HG03571 (cell line): ENCODE results near the gene TTC9.

Experiments
- ATAC-seq: cut with Tn5 transposase; IDR thresholded peaks from one replicate; pipeline ENCODE4 v1.9.1; 2021; ENCODE audit not compliant: unreplicated experiment

TTC9 gene

DNA sequence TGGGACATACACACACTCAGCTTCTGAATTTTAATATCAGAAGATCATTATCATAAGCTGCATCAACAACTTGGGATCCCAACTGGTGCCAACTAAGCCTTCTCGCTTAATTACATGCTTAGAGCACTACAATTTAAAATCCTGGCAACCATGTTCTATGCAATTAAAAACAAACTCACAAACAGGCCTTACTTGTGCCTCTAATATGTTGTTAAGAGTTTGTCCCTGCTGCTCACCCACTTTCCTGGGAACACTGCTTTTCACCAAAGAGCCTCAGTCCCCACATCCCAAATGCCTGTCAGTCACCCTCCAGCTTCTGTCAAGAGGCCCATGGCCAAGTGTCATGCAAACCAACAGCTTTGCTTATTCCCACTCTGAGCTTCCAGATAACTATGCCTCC lies 69.7 kb downstream of the TTC9 start:
- ATAC-seq: no peak

- ATAC-seq: no peak
These were observed 71.4 kb downstream of the TTC9 start for GRCh38 chr14:70713096-70713495.

DNA sequence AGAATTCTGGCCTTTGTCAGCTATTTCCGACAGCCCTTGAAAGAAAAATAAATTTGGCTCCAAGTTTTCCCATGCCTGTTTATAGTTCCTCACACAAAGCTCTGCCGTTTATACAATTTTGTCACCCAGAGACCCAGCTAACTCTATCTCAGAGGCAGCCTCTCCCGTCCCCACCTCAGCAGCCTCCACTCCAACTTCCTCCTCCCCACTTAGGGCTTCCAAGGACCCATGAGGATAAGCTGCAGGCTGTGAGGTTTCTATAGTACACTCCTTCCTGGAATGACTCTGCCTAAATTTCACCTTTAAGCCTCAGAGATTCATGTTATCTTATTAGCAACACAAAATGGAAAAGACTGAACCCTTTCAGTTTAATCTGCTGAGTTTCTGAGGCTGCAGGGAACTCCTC lies 71.8 kb downstream of the TTC9 start:
- no peak for ATAC-seq

GRCh38 chr14:70714055-70714550 lies 72.4 kb downstream of the TTC9 start:
- no peak for ATAC-seq

- ATAC-seq: no peak
These were observed 74.8 kb downstream of the TTC9 start for GRCh38 chr14:70716483-70716882.

DNA sequence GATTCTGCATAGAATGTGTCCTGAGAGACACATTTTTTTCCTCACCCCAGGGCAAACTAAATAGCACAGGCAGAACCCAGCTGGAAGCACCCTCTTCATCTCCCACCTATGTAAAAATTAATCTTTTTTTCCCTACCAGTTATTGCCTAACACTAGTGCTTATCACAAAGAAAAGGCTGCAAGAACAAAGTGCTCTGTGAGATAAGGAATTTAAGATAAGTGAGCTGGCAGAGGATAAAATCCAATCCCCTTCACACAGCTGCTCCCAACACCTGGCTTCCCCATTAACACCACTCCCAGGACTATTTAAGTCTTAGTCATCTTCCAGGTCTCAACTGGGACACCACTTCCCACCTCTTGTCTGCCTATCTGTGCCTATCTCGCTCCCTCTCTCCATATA lies 75.2 kb downstream of the TTC9 start:
- no peak for ATAC-seq

DNA sequence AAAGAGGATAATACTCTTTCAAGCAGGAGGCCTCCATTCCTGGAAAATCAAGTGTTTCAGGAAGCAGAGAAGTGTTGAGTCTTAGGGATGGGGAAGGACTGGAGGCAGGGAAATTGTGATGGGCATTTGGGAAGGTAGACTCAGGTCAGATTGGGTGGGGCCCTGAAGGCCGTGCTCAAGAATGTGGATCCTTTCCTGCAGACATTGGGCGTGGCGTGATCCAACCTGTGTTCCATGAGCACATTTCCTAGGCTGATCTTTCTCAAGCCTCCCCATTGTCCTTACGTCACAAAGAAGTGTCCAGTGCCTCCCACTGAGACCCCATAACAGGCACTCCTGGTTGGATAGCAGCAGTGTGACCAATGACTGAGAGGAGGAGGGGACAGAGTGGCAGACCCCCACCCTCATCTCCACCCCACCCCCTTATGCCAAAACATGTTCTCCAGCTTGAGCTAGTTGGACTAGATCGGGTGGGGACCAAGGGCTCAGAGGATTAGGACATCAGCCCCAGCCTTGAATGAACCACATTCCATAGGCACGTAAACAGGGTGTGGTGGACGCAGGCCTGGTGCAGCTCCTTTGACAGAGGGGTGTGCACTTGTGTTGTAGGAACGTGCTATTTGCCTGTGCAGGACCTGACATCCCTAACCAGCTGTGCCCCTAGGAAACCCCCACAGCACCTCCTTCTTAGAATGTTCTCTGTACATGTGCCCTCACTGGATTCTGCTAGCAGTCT lies 76.8 kb downstream of the TTC9 start:
- no peak for ATAC-seq

GRCh38 chr14:70721542-70721941 lies 79.8 kb downstream of the TTC9 start:
- no peak for ATAC-seq

- no peak for ATAC-seq
These were observed 80.7 kb downstream of the TTC9 start for GRCh38 chr14:70722418-70722817.

DNA sequence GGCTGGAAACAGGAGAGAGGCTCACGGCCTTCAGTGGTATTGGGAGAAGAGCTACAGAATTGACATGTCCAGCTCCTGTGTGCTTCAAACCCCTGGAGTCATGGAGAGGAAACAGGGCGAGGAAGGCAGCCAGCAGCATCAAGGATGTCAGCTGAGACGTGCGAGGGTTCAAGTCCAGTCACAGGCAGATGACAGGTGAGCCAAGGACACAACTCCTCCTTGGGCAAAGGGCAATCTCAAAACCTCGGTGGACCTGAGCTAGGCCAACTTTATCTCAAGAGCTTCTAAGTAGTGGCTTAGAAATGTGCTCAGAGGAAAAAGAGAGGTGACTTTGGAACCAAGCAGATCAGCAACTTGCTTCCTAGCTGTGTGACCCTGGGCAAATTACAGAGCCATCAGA lies 81.6 kb downstream of the TTC9 start:
- no peak for ATAC-seq

- no peak for ATAC-seq
These were observed 82.4 kb downstream of the TTC9 start for GRCh38 chr14:70724110-70724509.

DNA sequence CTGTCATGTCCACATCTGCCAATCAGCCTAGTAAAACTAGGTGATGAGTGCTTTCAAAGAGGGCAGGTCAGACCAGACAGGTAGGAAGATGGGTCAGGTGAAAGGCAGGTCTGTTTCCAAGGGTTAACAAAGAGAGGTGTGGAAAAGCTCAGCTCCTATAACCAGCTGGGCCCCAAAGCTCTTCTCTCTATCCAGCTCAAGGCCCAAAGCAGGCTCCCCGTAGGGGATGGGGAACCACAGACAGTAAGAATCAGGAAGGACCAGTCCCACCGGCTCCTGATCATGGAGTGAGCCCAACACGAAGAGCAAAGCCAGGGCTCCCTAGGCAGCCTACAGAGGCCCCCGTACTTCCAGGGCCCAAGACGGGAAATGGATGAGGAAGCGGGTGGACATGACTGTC lies 83.2 kb downstream of the TTC9 start:
- ATAC-seq: no peak
